HepG2 (cell line): ENCODE data around the gene MT1G. TPM values are rescaled to one million over a fixed set of nuclear protein-coding genes. Genes with fewer than 3 reads are reported as not detected.

ENCODE experiments used
- ATAC-seq: fragments of 200-7000 bp; cut with Tn5 transposase; 3 replicates; pipeline ENCODE4 v1.9.1; 2020; ENCODE audit warnings: mild to moderate bottlenecking, moderate library complexity
- BruUV-seq: library from RNA; stranded (reverse); fragments of 400-500 nt; replicated peaks from 2 replicates; lab custom pipeline; 2021; lab: Mats Ljungman, UMichigan
- CTCF ChIA-PET: fragments of 300-600 bp; formaldehyde crosslinking; extraction: SDS; loops from one replicate; lab custom pipeline; 2021; ENCODE audit warnings: low total read pairs, inconsistent platforms, low intra/inter-chr PET ratio; lab: Yijun Ruan, JAX
- POLR2A ChIA-PET: fragments of 350-600 bp; sonication (Branson Sonifier 250); formaldehyde crosslinking; loops from one replicate; lab custom pipeline; 2020; ENCODE audit warnings: antibody characterized with exemption, inconsistent platforms; lab: Yijun Ruan, JAX
- DNase-seq: peaks from one replicate; pipeline ENCODE4 v3.0.0-alpha.2; 2015; ENCODE audit warnings: low spot score
- FAIRE-seq: peaks from 3 replicates; lab custom pipeline; 2011; peaks lifted over from hg19 to GRCh38; lab: Jason Lieb, UNC
- H2AFZ ChIP-seq: one replicate; pipeline ENCODE4 v1.6.1; 2011; ENCODE audit warnings: low read length, inconsistent platforms
- H3K27ac ChIP-seq: fragments of 300-600 bp; 3 replicates; pipeline ENCODE4 v1.8.0; 2011; ENCODE audit warnings: mixed run types, mild to moderate bottlenecking, mixed read lengths, low read length, inconsistent platforms; ENCODE audit not compliant: insufficient read depth; ENCODE audit errors: extremely low read length
- H3K27me3 ChIP-seq, 2 experiments: fragments of 200-600 bp in 1 of 2; 2 replicates in 1 of 2; 3 replicates in 1 of 2; pipeline versions ENCODE4 v1.6.0 to v1.8.0; 2011; ENCODE audit warnings: low read length in 2 of 2, mild to moderate bottlenecking in 2 of 2, moderate library complexity in 2 of 2, inconsistent platforms in 1 of 2; ENCODE audit not compliant: insufficient read depth in 2 of 2, control insufficient read depth in 1 of 2
- H3K36me3 ChIP-seq, 2 experiments: fragments of 200-600 bp in 1 of 2; replicated peaks in 1 of 2; 2 replicates in 1 of 2; 3 replicates in 1 of 2; pipeline versions ENCODE4 v1.5.1 to v1.8.0; 2011; ENCODE audit warnings: low read length in 2 of 2, inconsistent platforms in 1 of 2; ENCODE audit not compliant: insufficient read depth in 2 of 2, control insufficient read depth in 1 of 2
- H3K4me1 ChIP-seq: 2 replicates; pipeline ENCODE4 v1.5.1; 2012; ENCODE audit warnings: low read length, inconsistent platforms; ENCODE audit not compliant: insufficient read depth
- H3K4me2 ChIP-seq: 2 replicates; pipeline ENCODE4 v1.6.0; 2011; ENCODE audit warnings: low read depth, low read length, inconsistent platforms
- H3K4me3 ChIP-seq, 3 experiments: fragments of 200-600 bp in 1 of 3; sonication (generic), shearing (Covaris generic) in 1 of 3; replicated peaks in 1 of 3; 2 replicates each; pipeline ENCODE4 v1.5.1; 2011 to 2016; ENCODE audit warnings: low read length in 3 of 3, inconsistent platforms in 2 of 3, low read depth in 2 of 3, mild to moderate bottlenecking in 2 of 3, control low read depth in 1 of 3, mixed read lengths in 1 of 3; ENCODE audit not compliant: insufficient read depth in 1 of 3
- H3K79me2 ChIP-seq: one replicate; pipeline ENCODE4 v1.6.1; 2011; ENCODE audit warnings: low read length, inconsistent platforms; ENCODE audit not compliant: insufficient read depth
- H3K9ac ChIP-seq: 2 replicates; pipeline ENCODE4 v1.6.0; 2011; ENCODE audit warnings: mild to moderate bottlenecking, low read depth, low read length, inconsistent platforms; ENCODE audit not compliant: insufficient read depth
- H3K9me3 ChIP-seq: 2 replicates; pipeline ENCODE4 v1.5.1; 2012; ENCODE audit warnings: mild to moderate bottlenecking, low read length
- H4K20me1 ChIP-seq: 2 replicates; pipeline ENCODE4 v1.6.0; 2011; ENCODE audit warnings: inconsistent platforms, mild to moderate bottlenecking, low read length, moderate library complexity; ENCODE audit not compliant: insufficient read depth
- SALL1 ChIP-seq: sonication (generic); formaldehyde crosslinking; IDR thresholded peaks from 2 replicates; pipeline ENCODE4 v1.8.0; 2022; ENCODE audit warnings: mild to moderate bottlenecking, missing genetic modification reagents
- SOX13 ChIP-seq, 3 experiments: fragments of 450-650 bp in 1 of 3; sonication (generic) in 1 of 3; formaldehyde crosslinking in 1 of 3; IDR thresholded peaks in 2 of 3; conservative IDR thresholded peaks in 1 of 3; 2 replicates each; pipeline versions ENCODE4 v1.5.0 to v1.6.1; 2016 to 2020; ENCODE audit warnings: antibody characterized with exemption in 1 of 3, mild to moderate bottlenecking in 1 of 3, missing compliant biosample characterization in 1 of 3, missing genetic modification reagents in 1 of 3, moderate library complexity in 1 of 3
- SOX5 ChIP-seq: IDR thresholded peaks from 2 replicates; pipeline ENCODE4 v1.6.1; 2016; ENCODE audit warnings: borderline replicate concordance
- ZBTB42 ChIP-seq: sonication (generic); formaldehyde crosslinking; IDR thresholded peaks from 2 replicates; pipeline ENCODE4 v1.5.0; 2020; ENCODE audit warnings: mild to moderate bottlenecking, missing genetic modification reagents
- WGBS: methylation state at CpG from one replicate; pipeline ENCODE4 v1.1.6; 2017; ENCODE audit warnings: low lambda C conversion rate; 5-methylcytosine and 5-hydroxymethylcytosine counted together
- in situ Hi-C: cut with HindIII; loops from 2 replicates; pipeline ENCODE4 v1.10.0; 2017; ENCODE audit warnings: low pct_unique_long_range_greater_than_20kb; ENCODE audit not compliant: extremely low pct_ligation_motif_present
- intact Hi-C: fragments of 100-400 bp; cut with micrococcal nuclease; formaldehyde crosslinking; loops from one replicate; pipeline ENCODE4 v1.10.0; 2022; ENCODE audit not compliant: unreplicated experiment
- polyA plus RNA-seq, 8 experiments: library from polyadenylated mRNA; depleted of rRNA in 3 of 8; stranded (reverse) in 7 of 8; unstranded in 1 of 8; fragments of >200 nt; fragmentation: Illumina TruSeq in 4 of 8; extraction: Trizol in 4 of 8; gene quantifications; 2 replicates each; pipeline versions ENCODE4 v1.2.1 to v1.2.3, GENCODE V29; 2011 to 2016; ENCODE audit warnings: low read depth in 4 of 8, missing spikeins in 1 of 8, mixed read lengths in 1 of 8; ENCODE audit not compliant: insufficient read depth in 1 of 8
- total RNA-seq, 5 experiments: library from RNA; depleted of rRNA; stranded (reverse); fragments of >200 nt; fragmentation: Illumina TruSeq; extraction: Trizol; gene quantifications; 2 replicates each; pipeline ENCODE4 v1.2.3, GENCODE V29; 2016; ENCODE audit warnings: low read depth in 1 of 5
- TF ChIP-seq, protein P1 (sequence below): sonication (generic); formaldehyde crosslinking; IDR thresholded peaks from 2 replicates; pipeline ENCODE4 v1.5.0; 2020; ENCODE audit warnings: missing genetic modification reagents
- TF ChIP-seq, protein P2 (sequence below): sonication (generic); formaldehyde crosslinking; IDR thresholded peaks from 2 replicates; pipeline ENCODE4 v1.5.0; 2020; ENCODE audit warnings: mild to moderate bottlenecking, missing genetic modification reagents, borderline replicate concordance

Gene MT1G
- total and polyA plus RNA-seq, 2 of the 13 experiments (the other 11 are each of a cell fraction or from before 2014, with no cell fraction given), result 3.6 to 377 TPM

DNA sequence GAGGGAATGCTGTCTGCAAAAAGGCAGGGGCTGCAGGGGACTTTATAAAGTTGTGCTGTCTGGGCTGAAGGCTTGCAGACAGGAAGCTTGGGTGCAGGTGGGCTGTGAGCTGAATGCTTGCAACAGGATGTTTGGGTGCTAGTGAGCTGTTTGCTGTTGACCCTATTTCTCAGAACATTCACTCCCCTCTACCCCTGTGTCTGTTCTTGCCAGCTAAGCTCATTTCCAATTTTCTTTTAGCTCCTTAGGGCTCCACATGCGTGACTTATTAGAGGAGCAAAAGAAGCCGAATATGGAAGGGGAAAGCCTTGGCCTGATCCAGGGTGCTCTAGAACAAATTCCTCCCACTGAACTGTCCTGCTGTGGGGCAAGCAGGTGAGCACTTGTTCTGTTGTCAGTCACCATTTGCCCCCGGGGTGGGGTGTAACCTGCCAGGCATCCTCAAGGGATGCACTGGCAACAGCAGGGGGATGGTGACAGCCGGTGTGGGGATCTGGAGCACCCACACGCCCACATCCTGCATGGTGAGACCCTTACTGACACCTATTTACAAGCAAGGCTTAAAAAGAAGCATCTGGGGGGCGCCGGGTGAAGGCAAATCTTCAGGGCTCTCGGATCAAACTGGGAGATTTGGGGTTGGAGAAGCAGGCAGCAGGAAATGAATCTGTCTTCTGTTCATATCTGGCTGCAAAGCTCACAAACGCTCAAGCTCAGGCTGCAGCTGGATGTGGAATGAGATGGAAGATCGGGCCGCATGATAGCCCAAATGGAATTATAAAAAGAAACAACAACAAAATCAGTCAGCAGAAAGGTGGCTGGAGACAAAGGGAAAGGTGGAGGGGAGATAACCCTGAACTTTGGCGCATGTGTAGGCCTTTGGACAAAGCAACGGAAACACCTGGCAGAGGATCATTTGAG is 40.9 kb upstream of the MT1G start:
- no peaks in the 10 kb centered on the region for H3K9me3 ChIP-seq
- CTCF ChIA-PET, result no interaction called here
- peaks cover 5 to 13% of the 10 kb centered on the region in 2 experiments; a peak in 1 of 5 replicates for H3K27me3 ChIP-seq
- POLR2A ChIA-PET, result no interaction called here
- intact Hi-C loops, result no loop called here
- DNase-seq (no peak), ATAC-seq (peak; percentile 59), FAIRE-seq (no peak)
- no peaks in the 10 kb centered on the region for H4K20me1 ChIP-seq
- 0 out of 6 replicates have a peak overlapping the region, but pooled peaks of 1 of the 3 experiments have one; percentile 11 for H3K4me3 ChIP-seq
- H2AFZ ChIP-seq, result no peak overlapping the region
- no TSS peak for BruUV-seq
- in situ Hi-C loops, result loop anchor here (10.0 kb wide), 1 partner anchor 194 kb away; no protein-coding TSS in a partner anchor
- H3K4me1 ChIP-seq, result peaks cover 24% of the 10 kb centered on the region
- no peaks in the 10 kb centered on the region for H3K36me3 ChIP-seq
- TF ChIP-seq SALL1 (CRISPR knock-in tag) (peak; percentile 37; the same call in 1 of the 2 replicates), ZBTB42 (CRISPR knock-in tag) (no peak), SOX13 (IDR thresholded peaks at IDR 0.05) (no peak), SOX13 (CRISPR knock-in tag; conservative IDR thresholded peaks at IDR 0.05 in 1 of 2, IDR thresholded peaks at IDR 0.05 in 1 of 2) (0 out of 4 replicates have a peak, but pooled peaks of 1 of the 2 experiments have one; percentile 17), SOX5 (CRISPR knock-in tag) (peak; percentile 18; the same call in 1 of the 2 replicates)
- TF ChIP-seq, protein P1, sequence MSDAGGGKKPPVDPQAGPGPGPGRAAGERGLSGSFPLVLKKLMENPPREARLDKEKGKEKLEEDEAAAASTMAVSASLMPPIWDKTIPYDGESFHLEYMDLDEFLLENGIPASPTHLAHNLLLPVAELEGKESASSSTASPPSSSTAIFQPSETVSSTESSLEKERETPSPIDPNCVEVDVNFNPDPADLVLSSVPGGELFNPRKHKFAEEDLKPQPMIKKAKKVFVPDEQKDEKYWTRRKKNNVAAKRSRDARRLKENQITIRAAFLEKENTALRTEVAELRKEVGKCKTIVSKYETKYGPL, result no peak
- TF ChIP-seq, protein P2, sequence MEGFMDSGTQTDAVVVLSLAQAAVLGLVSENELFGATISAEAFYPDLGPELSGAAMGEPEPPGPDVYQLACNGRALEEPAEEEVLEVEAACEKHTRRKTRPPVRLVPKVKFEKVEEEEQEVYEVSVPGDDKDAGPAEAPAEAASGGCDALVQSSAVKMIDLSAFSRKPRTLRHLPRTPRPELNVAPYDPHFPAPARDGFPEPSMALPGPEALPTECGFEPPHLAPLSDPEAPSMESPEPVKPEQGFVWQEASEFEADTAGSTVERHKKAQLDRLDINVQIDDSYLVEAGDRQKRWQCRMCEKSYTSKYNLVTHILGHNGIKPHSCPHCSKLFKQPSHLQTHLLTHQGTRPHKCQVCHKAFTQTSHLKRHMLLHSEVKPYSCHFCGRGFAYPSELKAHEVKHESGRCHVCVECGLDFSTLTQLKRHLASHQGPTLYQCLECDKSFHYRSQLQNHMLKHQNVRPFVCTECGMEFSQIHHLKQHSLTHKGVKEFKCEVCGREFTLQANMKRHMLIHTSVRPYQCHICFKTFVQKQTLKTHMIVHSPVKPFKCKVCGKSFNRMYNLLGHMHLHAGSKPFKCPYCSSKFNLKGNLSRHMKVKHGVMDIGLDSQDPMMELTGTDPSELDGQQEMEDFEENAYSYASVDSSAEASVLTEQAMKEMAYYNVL (CRISPR knock-in tag), result 0 out of 2 replicates have a peak, but pooled peaks have one; percentile 26
- no peak overlapping the region for H3K9ac ChIP-seq
- no peaks in the 10 kb centered on the region for H3K79me2 ChIP-seq
- whole genome bisulfite sequencing, result 29% methylated on average over 13 of the region's 13 CpGs
- H3K4me2 ChIP-seq, result peak overlapping the region; percentile 57
- H3K27ac ChIP-seq, result no peak overlapping the region
